ENCODE results near the gene UBA5.

Gene UBA5

GRCh38 chr3:132654190-132654589 is 5.9 kb upstream of the UBA5 start:
- DNase-seq (no peak), ATAC-seq (no peak)

- ATAC-seq (no peak), DNase-seq (no peak)
Measured at GRCh38 chr3:132654721-132655120, 5.4 kb upstream of the UBA5 start.

- ATAC-seq (no peak), DNase-seq (no peak)
Measured at GRCh38 chr3:132655471-132655870, 4.7 kb upstream of the UBA5 start.

GRCh38 chr3:132657869-132658747 is 2.0 kb upstream of the UBA5 start:
- ATAC-seq (no peak), DNase-seq (no peak)

- no peak for ATAC-seq
- DNase-seq = peak; percentile 9
Measured at GRCh38 chr3:132659000-132659364, 1.1 kb upstream of the UBA5 start.

GRCh38 chr3:132659365-132660051 is 621 bp upstream of the UBA5 start, which contains the start of gene ACAD11:
Gene ACAD11, minus strand, starts transcription at chr3:132659809. Its CDS starts 58 bp downstream, at chr3:132659751.
- DNase-seq (peak; percentile 61), ATAC-seq (peak; percentile 66)

- no peak for DNase-seq
- ATAC-seq = peak; percentile 4
Measured at GRCh38 chr3:132660811-132661070, 612 bp downstream of the UBA5 start.

GRCh38 chr3:132661101-132661500 is 972 bp downstream of the UBA5 start:
- ATAC-seq (no peak), DNase-seq (no peak)

GRCh38 chr3:132662212-132662611 is 2.1 kb downstream of the UBA5 start:
- no peak for DNase-seq
- ATAC-seq = no peak

GRCh38 chr3:132665230-132665745 is 5.2 kb downstream of the UBA5 start:
- DNase-seq (no peak), ATAC-seq (no peak)

- no peak for DNase-seq
- ATAC-seq = no peak
Measured at GRCh38 chr3:132669256-132669777, 9.2 kb downstream of the UBA5 start.

GRCh38 chr3:132675408-132675807 is 15.3 kb downstream of the UBA5 start:
- ATAC-seq = no peak

GRCh38 chr3:132679911-132680310 is 19.8 kb downstream of the UBA5 start:
- DNase-seq (no peak), ATAC-seq (no peak)

More at GRCh38 chr3:132675408-132675807, 15.3 kb downstream of the UBA5 start:
- DNase-seq = no peak

GRCh38 chr3:132681421-132681820 is 21.3 kb downstream of the UBA5 start:
- DNase-seq (no peak), ATAC-seq (no peak)

- ATAC-seq (no peak), DNase-seq (no peak)
Measured at GRCh38 chr3:132682201-132682600, 22.1 kb downstream of the UBA5 start.

GRCh38 chr3:132690040-132690439 is 29.9 kb downstream of the UBA5 start:
- no peak for ATAC-seq
- DNase-seq = no peak

- DNase-seq (no peak), ATAC-seq (no peak)
Measured at GRCh38 chr3:132694991-132695390, 34.9 kb downstream of the UBA5 start.

GRCh38 chr3:132695422-132695821 is 35.3 kb downstream of the UBA5 start:
- DNase-seq (no peak), ATAC-seq (no peak)

GRCh38 chr3:132703733-132704132 is 43.6 kb downstream of the UBA5 start:
- ATAC-seq (no peak), DNase-seq (no peak)

GRCh38 chr3:132709761-132710160 is 49.6 kb downstream of the UBA5 start:
- ATAC-seq (no peak), DNase-seq (no peak)

GRCh38 chr3:132710311-132710710 is 50.2 kb downstream of the UBA5 start:
- no peak for ATAC-seq
- DNase-seq = no peak

GRCh38 chr3:132713977-132714727 is 54.0 kb downstream of the UBA5 start:
- ATAC-seq = no peak
- no peak for DNase-seq

GRCh38 chr3:132716372-132716771 is 56.2 kb downstream of the UBA5 start:
- no peak for ATAC-seq

More at GRCh38 chr3:132716372-132716771, 56.2 kb downstream of the UBA5 start:
- DNase-seq = no peak
